Ishikawa (cell line): Measurements from ENCODE around the gene B4GALT2.

Experiments
- CEBPB ChIP-seq: IDR thresholded peaks from 2 replicates; pipeline ENCODE4 v1.6.1; 2012
- CREB1 ChIP-seq: IDR thresholded peaks from 2 replicates; pipeline ENCODE4 v1.6.1; 2012; ENCODE audit warnings: low read depth
- EGR1 ChIP-seq: IDR thresholded peaks from 2 replicates; pipeline ENCODE4 v1.6.1; 2012
- EP300 ChIP-seq: IDR thresholded peaks from 2 replicates; pipeline ENCODE4 v1.6.1; 2012; ENCODE audit warnings: borderline replicate concordance
- FOXM1 ChIP-seq: IDR thresholded peaks from 2 replicates; pipeline ENCODE4 v1.6.1; 2012; ENCODE audit warnings: low read depth, borderline replicate concordance
- NFIC ChIP-seq: IDR thresholded peaks from 2 replicates; pipeline ENCODE4 v1.6.1; 2012
- RAD21 ChIP-seq: IDR thresholded peaks from 2 replicates; pipeline ENCODE4 v1.6.1; 2012; ENCODE audit warnings: low read depth
- REST ChIP-seq: IDR thresholded peaks from 2 replicates; pipeline ENCODE4 v1.6.1; 2012; ENCODE audit warnings: low read depth, mild to moderate bottlenecking
- TAF1 ChIP-seq: IDR thresholded peaks from 2 replicates; pipeline ENCODE4 v1.6.1; 2012; ENCODE audit warnings: low read depth, mild to moderate bottlenecking
- TCF12 ChIP-seq: IDR thresholded peaks from 2 replicates; pipeline ENCODE4 v1.6.1; 2012; ENCODE audit warnings: low read depth
- TEAD4 ChIP-seq: IDR thresholded peaks from 2 replicates; pipeline ENCODE4 v1.6.1; 2012
- YY1 ChIP-seq: IDR thresholded peaks from 2 replicates; pipeline ENCODE4 v1.6.1; 2012; ENCODE audit warnings: low read depth
- ZBTB7A ChIP-seq: IDR thresholded peaks from 2 replicates; pipeline ENCODE4 v1.6.1; 2012; ENCODE audit warnings: low read depth
- TF ChIP-seq, protein P1 (sequence below): IDR thresholded peaks from 2 replicates; pipeline ENCODE4 v1.6.1; 2012
- TF ChIP-seq, protein P2 (sequence below): IDR thresholded peaks from 2 replicates; pipeline ENCODE4 v1.6.1; 2012

B4GALT2 gene

DNA sequence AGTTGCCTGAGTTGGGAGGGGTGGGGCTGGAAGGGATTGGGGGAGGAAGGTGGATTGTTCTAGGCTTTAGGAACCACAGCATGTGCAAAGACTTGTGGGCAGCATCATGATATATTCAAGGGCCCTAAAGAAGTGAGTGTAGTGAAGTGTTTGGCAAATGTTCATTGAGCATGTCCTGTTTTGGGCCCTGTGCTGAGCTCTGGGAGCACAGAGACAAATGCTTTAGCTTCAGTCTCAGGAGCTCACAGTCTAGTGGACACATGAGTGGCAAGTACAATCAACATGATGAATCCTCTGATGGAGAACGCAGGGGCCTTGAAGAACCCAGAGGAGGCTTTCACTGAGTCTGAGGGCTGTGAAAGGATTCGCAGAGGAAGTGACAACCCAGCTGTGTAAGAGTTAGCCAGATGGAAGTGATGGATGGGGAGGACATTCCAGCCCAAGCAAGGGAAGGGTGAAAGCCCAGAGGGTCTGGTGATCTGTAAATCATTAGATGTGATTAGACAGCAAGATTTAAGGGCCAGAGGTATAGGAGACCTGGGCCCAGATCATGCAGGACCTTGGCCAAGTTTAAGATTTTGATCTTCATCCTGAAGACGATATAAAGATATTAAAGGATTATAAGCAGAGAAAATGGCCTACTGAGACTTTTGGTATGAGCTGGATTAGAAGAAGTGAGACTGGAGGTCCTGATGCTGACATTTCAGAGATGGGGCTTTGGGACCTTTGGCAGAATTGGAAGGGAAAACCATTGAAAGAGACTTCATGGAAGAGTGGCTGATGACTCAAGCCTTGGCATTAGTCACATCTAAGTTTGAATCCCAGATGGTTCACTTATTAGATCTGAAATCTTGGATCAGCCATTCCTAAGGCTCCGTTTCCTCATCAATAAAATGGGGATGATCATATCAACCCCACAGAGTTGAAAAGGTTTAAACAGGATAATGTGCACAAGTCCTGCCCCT is 27.7 kb upstream of the B4GALT2 start:
- TF ChIP-seq TCF12 (no peak), TAF1 (no peak), EGR1 (no peak), EP300 (no peak), CEBPB (no peak), REST (no peak), YY1 (no peak), CREB1 (no peak), RAD21 (no peak), TEAD4 (no peak), ZBTB7A (no peak), NFIC (no peak)
- TF ChIP-seq, protein P1, sequence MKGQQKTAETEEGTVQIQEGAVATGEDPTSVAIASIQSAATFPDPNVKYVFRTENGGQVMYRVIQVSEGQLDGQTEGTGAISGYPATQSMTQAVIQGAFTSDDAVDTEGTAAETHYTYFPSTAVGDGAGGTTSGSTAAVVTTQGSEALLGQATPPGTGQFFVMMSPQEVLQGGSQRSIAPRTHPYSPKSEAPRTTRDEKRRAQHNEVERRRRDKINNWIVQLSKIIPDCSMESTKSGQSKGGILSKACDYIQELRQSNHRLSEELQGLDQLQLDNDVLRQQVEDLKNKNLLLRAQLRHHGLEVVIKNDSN = no peak

GRCh38 chr1:43952731-43953346 is 26.2 kb upstream of the B4GALT2 start:
- TF ChIP-seq TCF12 (no peak), TAF1 (no peak), TEAD4 (no peak), RAD21 (no peak), CEBPB (no peak), FOXM1 (no peak), EP300 (no peak), YY1 (no peak), CREB1 (no peak), ZBTB7A (no peak), NFIC (no peak), EGR1 (no peak), REST (no peak)
- TF ChIP-seq, protein P1 = no peak
- TF ChIP-seq, protein P2, sequence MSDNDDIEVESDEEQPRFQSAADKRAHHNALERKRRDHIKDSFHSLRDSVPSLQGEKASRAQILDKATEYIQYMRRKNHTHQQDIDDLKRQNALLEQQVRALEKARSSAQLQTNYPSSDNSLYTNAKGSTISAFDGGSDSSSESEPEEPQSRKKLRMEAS = no peak

GRCh38 chr1:43953361-43953760 is 25.6 kb upstream of the B4GALT2 start:
- TF ChIP-seq TEAD4 (no peak), YY1 (no peak), TAF1 (no peak), CREB1 (no peak), RAD21 (no peak), TCF12 (no peak), CEBPB (no peak)

- TF ChIP-seq FOXM1 (no peak), ZBTB7A (no peak), TEAD4 (no peak), TCF12 (no peak)
These were observed 25.0 kb upstream of the B4GALT2 start for GRCh38 chr1:43954036-43954435.

- TF ChIP-seq FOXM1 (no peak), ZBTB7A (no peak), TCF12 (no peak)
These were observed 22.8 kb upstream of the B4GALT2 start for GRCh38 chr1:43956234-43956633.

- no peak for TF ChIP-seq TAF1
- TF ChIP-seq TEAD4 = no peak
- no peak for TF ChIP-seq RAD21
- no peak for TF ChIP-seq FOXM1
- TF ChIP-seq EGR1 = no peak
- no peak for TF ChIP-seq REST
- TF ChIP-seq, protein P2 = no peak
- no peak for TF ChIP-seq EP300
- TF ChIP-seq, protein P1 = no peak
- TF ChIP-seq CREB1 = no peak
- no peak for TF ChIP-seq ZBTB7A
- TF ChIP-seq CEBPB = no peak
- no peak for TF ChIP-seq TCF12
- TF ChIP-seq YY1 = no peak
These were observed 21.5 kb upstream of the B4GALT2 start for GRCh38 chr1:43957407-43958040.
